ENCODE data around the gene GALE. TPM values are rescaled to one million over a fixed set of nuclear protein-coding genes. Genes with fewer than 3 reads are reported as not detected.

GALE gene
- total RNA-seq, 1 experiment from 2014 or later: 42.7 TPM

- Histone ChIP-seq H3K27me3 (replicated peaks; ENCODE audit: insufficient read depth, low read depth, low read length, poor library complexity) (no peaks in the 10 kb centered on the region), H3K4me1 (ENCODE audit: insufficient read depth, low read length, poor library complexity, severe bottlenecking) (peaks cover 18% of the 10 kb centered on the region), H3K4me3 (ENCODE audit: low read depth, low read length, poor library complexity, severe bottlenecking) (no peak overlapping the region), H3K9me3 (ENCODE audit: low read depth, low read length, poor library complexity, severe bottlenecking) (no peaks in the 10 kb centered on the region), H3K36me3 (ENCODE audit: insufficient read depth, low read length, poor library complexity, severe bottlenecking) (peaks cover 7% of the 10 kb centered on the region), H3K27ac (ENCODE audit: low read depth, low read length, poor library complexity, severe bottlenecking) (no peak overlapping the region)
- TF ChIP-seq CTCF (conservative IDR thresholded peaks at IDR 0.05; ENCODE audit: low read depth, low read length): no peak
- TF ChIP-seq EZH2 (IDR thresholded peaks at IDR 0.05; ENCODE audit: borderline replicate concordance, low read depth, low read length, poor library complexity, severe bottlenecking): no peak
- no peak for DNase-seq (ENCODE audit: low spot score)
- ChIA-PET CTCF (interaction anchor here (1.4 kb wide), 1 partner anchor 8 kb away, joined by 3 read pairs; no protein-coding TSS in a partner anchor), POLR2A (ENCODE audit: low non-redundant PET) (interaction anchor here (0.6 kb wide), 1 partner anchor 17 kb away, joined by 3 read pairs; no protein-coding TSS in a partner anchor)
- no TSS peak for BruUV-seq (replicated peaks)
- intact Hi-C loops (cut with micrococcal nuclease; ENCODE audit: unreplicated experiment): no loop called here
Observed at GRCh38 chr1:23801876-23802275, 1.3 kb upstream of the GALE start.

- TF ChIP-seq EZH2 (IDR thresholded peaks at IDR 0.05; ENCODE audit: borderline replicate concordance, low read depth, low read length, poor library complexity, severe bottlenecking): no peak
- TF ChIP-seq CTCF (conservative IDR thresholded peaks at IDR 0.05; ENCODE audit: low read depth, low read length): no peak
- Histone ChIP-seq H3K4me3 (ENCODE audit: low read depth, low read length, poor library complexity, severe bottlenecking) (peak overlapping the region; percentile 79), H3K4me1 (ENCODE audit: insufficient read depth, low read length, poor library complexity, severe bottlenecking) (peaks cover 18% of the 10 kb centered on the region), H3K9me3 (ENCODE audit: low read depth, low read length, poor library complexity, severe bottlenecking) (no peaks in the 10 kb centered on the region), H3K27ac (ENCODE audit: low read depth, low read length, poor library complexity, severe bottlenecking) (peak overlapping the region; percentile 85), H3K27me3 (replicated peaks; ENCODE audit: insufficient read depth, low read depth, low read length, poor library complexity) (no peaks in the 10 kb centered on the region), H3K36me3 (ENCODE audit: insufficient read depth, low read length, poor library complexity, severe bottlenecking) (peaks cover 12% of the 10 kb centered on the region)
- POLR2A ChIA-PET (ENCODE audit: low non-redundant PET): no interaction called here
- intact Hi-C loops (cut with micrococcal nuclease; ENCODE audit: unreplicated experiment): no loop called here
- CTCF ChIA-PET: interaction anchor here (1.4 kb wide), 1 partner anchor 8 kb away, joined by 3 read pairs; no protein-coding TSS in a partner anchor
- no TSS peak for BruUV-seq (replicated peaks)
- no peak for DNase-seq (ENCODE audit: low spot score)
Observed at GRCh38 chr1:23801338-23801748, 789 bp upstream of the GALE start.

- Histone ChIP-seq H3K4me3 (ENCODE audit: low read depth, low read length, poor library complexity, severe bottlenecking) (peak overlapping the region; percentile 79), H3K9me3 (ENCODE audit: low read depth, low read length, poor library complexity, severe bottlenecking) (no peaks in the 10 kb centered on the region), H3K27ac (ENCODE audit: low read depth, low read length, poor library complexity, severe bottlenecking) (peak overlapping the region; percentile 85), H3K36me3 (ENCODE audit: insufficient read depth, low read length, poor library complexity, severe bottlenecking) (peaks cover 19% of the 10 kb centered on the region), H3K27me3 (replicated peaks; ENCODE audit: insufficient read depth, low read depth, low read length, poor library complexity) (no peaks in the 10 kb centered on the region), H3K4me1 (ENCODE audit: insufficient read depth, low read length, poor library complexity, severe bottlenecking) (peaks cover 18% of the 10 kb centered on the region)
- CTCF ChIA-PET: interaction anchor here (0.5 kb wide), 1 partner anchor 10 kb away, joined by 3 read pairs; no protein-coding TSS in a partner anchor
- POLR2A ChIA-PET (ENCODE audit: low non-redundant PET): interaction anchor here (0.6 kb wide), 1 partner anchor 52 kb away, joined by 3 read pairs; no protein-coding TSS in a partner anchor
- intact Hi-C loops (cut with micrococcal nuclease; ENCODE audit: unreplicated experiment): no loop called here
- BruUV-seq (replicated peaks): no TSS peak
- no peak for DNase-seq (ENCODE audit: low spot score)
- no peak for TF ChIP-seq EZH2 (IDR thresholded peaks at IDR 0.05; ENCODE audit: borderline replicate concordance, low read depth, low read length, poor library complexity, severe bottlenecking)
Observed at GRCh38 chr1:23799570-23800399, 769 bp downstream of the GALE start.
